Glutamatergic neuron (in vitro differentiated cells): ENCODE results near the gene OR2T8. TPM values are rescaled to one million over a fixed set of nuclear protein-coding genes. Genes with fewer than 3 reads are reported as not detected.

Experiments
- DNase-seq: peaks from one replicate; pipeline ENCODE4 v3.0.0; 2022
- H3K27ac Mint-ChIP-seq: one replicate; pipeline ENCODE4 v1.8.0; 2020; ENCODE audit warnings: mild to moderate bottlenecking, mixed read lengths, inconsistent platforms; ENCODE audit not compliant: unreplicated experiment
- H3K27me3 Mint-ChIP-seq: one replicate; pipeline ENCODE4 v1.8.0; 2020; ENCODE audit warnings: mild to moderate bottlenecking, moderate library complexity, mixed read lengths, inconsistent platforms; ENCODE audit not compliant: unreplicated experiment
- H3K36me3 Mint-ChIP-seq: one replicate; pipeline ENCODE4 v1.8.0; 2020; ENCODE audit warnings: mild to moderate bottlenecking, mixed read lengths, inconsistent platforms; ENCODE audit not compliant: unreplicated experiment
- H3K4me1 Mint-ChIP-seq: one replicate; pipeline ENCODE4 v1.8.0; 2020; ENCODE audit warnings: mild to moderate bottlenecking, low read depth, mixed read lengths, inconsistent platforms; ENCODE audit not compliant: unreplicated experiment
- H3K4me3 Mint-ChIP-seq: one replicate; pipeline ENCODE4 v1.8.0; 2020; ENCODE audit warnings: mild to moderate bottlenecking, mixed read lengths, inconsistent platforms; ENCODE audit not compliant: unreplicated experiment
- H3K9me3 Mint-ChIP-seq: one replicate; pipeline ENCODE4 v1.8.0; 2020; ENCODE audit warnings: mild to moderate bottlenecking, moderate library complexity, mixed read lengths, inconsistent platforms; ENCODE audit not compliant: unreplicated experiment
- CTCF ChIP-seq: fragments of 200-600 bp; sonication (generic); IDR thresholded peaks from one replicate; pipeline ENCODE4 v1.5.0; 2021; ENCODE audit not compliant: partially characterized antibody, unreplicated experiment
- long read RNA-seq: library from polyadenylated mRNA; unstranded; transcript quantifications from one replicate; pipeline ENCODE4 v2.0.0, GENCODE V29; 2020; ENCODE audit not compliant: unreplicated experiment
- total RNA-seq: library from RNA; stranded (reverse); fragmentation: NEBNext Ultra II Directional; extraction: Animal tissue kit (Norgen Biotek cat#: 25700); gene quantifications from one replicate; pipeline ENCODE4 v1.2.1, GENCODE V29; 2021; ENCODE audit not compliant: unreplicated experiment

OR2T8 gene
- not detected for total RNA-seq
- long read RNA-seq = 0 reads

GRCh38 chr1:247919952-247920351 lies at the start of gene OR2T8:
TSS of gene OR2T8 (plus strand) at chr1:247920252. CDS start at chr1:247921018, 766 bp downstream.
- Mint-ChIP-seq H3K4me1 (no peaks in the 10 kb centered on the region), H3K4me3 (no peak within 1 kb of the TSS), H3K9me3 (no peaks in the 10 kb centered on the region), H3K27me3 (no peaks in the 10 kb centered on the region), H3K27ac (no peak within 1 kb of the TSS), H3K36me3 (no peaks in the 10 kb centered on the region)
- no peak for TF ChIP-seq CTCF
- no peak for DNase-seq

- Mint-ChIP-seq H3K27ac (no peak overlapping the region), H3K36me3 (no peaks in the 10 kb centered on the region), H3K27me3 (no peaks in the 10 kb centered on the region), H3K9me3 (peaks cover under 1% of the 10 kb centered on the region), H3K4me3 (no peak overlapping the region), H3K4me1 (no peaks in the 10 kb centered on the region)
- no peak for DNase-seq
- TF ChIP-seq CTCF = no peak
These were observed 36.7 kb upstream of the OR2T8 start for GRCh38 chr1:247883346-247883745.

- no peak for DNase-seq
- no peaks in the 10 kb centered on the region for H3K4me1 Mint-ChIP-seq
- H3K4me3 Mint-ChIP-seq = no peak overlapping the region
- H3K36me3 Mint-ChIP-seq = no peaks in the 10 kb centered on the region
- no peaks in the 10 kb centered on the region for H3K9me3 Mint-ChIP-seq
- H3K27me3 Mint-ChIP-seq = no peaks in the 10 kb centered on the region
- H3K27ac Mint-ChIP-seq = no peak overlapping the region
- TF ChIP-seq CTCF = no peak
These were observed 35.1 kb upstream of the OR2T8 start for GRCh38 chr1:247884797-247885413.

- TF ChIP-seq CTCF = no peak
- peaks cover 2% of the 10 kb centered on the region for H3K9me3 Mint-ChIP-seq
- no peak within 1 kb of the TSS for H3K27ac Mint-ChIP-seq
- no peak within 1 kb of the TSS for H3K4me3 Mint-ChIP-seq
- no peaks in the 10 kb centered on the region for H3K4me1 Mint-ChIP-seq
- H3K36me3 Mint-ChIP-seq = no peaks in the 10 kb centered on the region
- DNase-seq = no peak
- peaks cover 2% of the 10 kb centered on the region for H3K27me3 Mint-ChIP-seq
These were observed 24.9 kb upstream of the OR2T8 start, which contains the start of gene OR2W3 for GRCh38 chr1:247895163-247895637. TSS of gene OR2W3 (plus strand) at chr1:247895587. CDS start at chr1:247895587, 0 bp downstream.

- H3K4me3 Mint-ChIP-seq = no peak overlapping the region
- H3K4me1 Mint-ChIP-seq = no peaks in the 10 kb centered on the region
These were observed 24.1 kb upstream of the OR2T8 start for GRCh38 chr1:247895976-247896375.

More at GRCh38 chr1:247895976-247896375, 24.1 kb upstream of the OR2T8 start:
- DNase-seq = no peak
- TF ChIP-seq CTCF = no peak
- Mint-ChIP-seq H3K36me3 (no peaks in the 10 kb centered on the region), H3K27ac (no peak overlapping the region), H3K27me3 (peaks cover 2% of the 10 kb centered on the region), H3K9me3 (peaks cover 2% of the 10 kb centered on the region)
